ENCODE data around the gene ITGB3. TPM values are rescaled to one million over a fixed set of nuclear protein-coding genes. Genes with fewer than 3 reads are reported as not detected.

ITGB3 gene
- polyA plus RNA-seq, 1 of the 3 experiments (the other 2 are of a cell fraction): 4.6 TPM

- H3K4me3 ChIP-seq (ENCODE audit: low read depth in 2 of 2, low read length in 1 of 2): no peak overlapping the region
- no peak overlapping the region for H3K4me2 ChIP-seq
- H3K36me3 ChIP-seq (replicated peaks in 1 of 2; ENCODE audit: control insufficient read depth in 1 of 2, insufficient read depth in 2 of 2, low read length in 1 of 2): no peaks in the 10 kb centered on the region
- peaks cover 13% of the 10 kb centered on the region for H3F3A ChIP-seq (replicated peaks; ENCODE audit: insufficient read depth)
- no peak overlapping the region for H3K27ac ChIP-seq (ENCODE audit: low read depth in 2 of 2, low read length in 1 of 2)
- CTCF ChIA-PET: interaction anchor here (0.8 to 8.6 kb wide), 5 partner anchors 8 to 395 kb away, joined by 3 to 57 read pairs (median 7); no protein-coding TSS in a partner anchor
- H2AFZ ChIP-seq (ENCODE audit: low read depth): no peak overlapping the region
- no peak for DNase-seq
- H3K9ac ChIP-seq: no peak overlapping the region
- POLR2A ChIA-PET: no interaction called here
- 86% methylated on average over 6 of the region's 6 CpGs for WGBS (ENCODE audit: low lambda C conversion rate)
- TF ChIP-seq MEF2A (IDR thresholded peaks at IDR 0.05; ENCODE audit: borderline replicate concordance, low read depth) (no peak), ELF1 (IDR thresholded peaks at IDR 0.05) (no peak), GATA2 (CRISPR knock-in tag; IDR thresholded peaks at IDR 0.05) (no peak)
- peaks cover 4 to 17% of the 10 kb centered on the region in 2 experiments; a peak in 2 of 4 replicates for H3K4me1 ChIP-seq (ENCODE audit: control insufficient read depth in 1 of 2, insufficient read depth in 2 of 2, low read depth in 1 of 2, low read length in 1 of 2)
- no peaks in the 10 kb centered on the region for H3K79me2 ChIP-seq (ENCODE audit: insufficient read depth)
- no peaks in the 10 kb centered on the region for H3K27me3 ChIP-seq (ENCODE audit: insufficient read depth)
- no peaks in the 10 kb centered on the region for H3K9me2 ChIP-seq
- H3K9me3 ChIP-seq: no peaks in the 10 kb centered on the region
- H4K20me1 ChIP-seq (ENCODE audit: insufficient read depth): no peaks in the 10 kb centered on the region
Observed at GRCh38 chr17:47221154-47221553, 32.5 kb upstream of the ITGB3 start.

GRCh38 chr17:47222047-47222446, 31.6 kb upstream of the ITGB3 start:
- H3K79me2 ChIP-seq (ENCODE audit: insufficient read depth): no peaks in the 10 kb centered on the region
- no peaks in the 10 kb centered on the region for H3K36me3 ChIP-seq (replicated peaks in 1 of 2; ENCODE audit: control insufficient read depth in 1 of 2, insufficient read depth in 2 of 2, low read length in 1 of 2)
- H3K9me2 ChIP-seq: no peaks in the 10 kb centered on the region
- ChIA-PET POLR2A (no interaction called here), CTCF (interaction anchor here (2.2 to 8.6 kb wide), 2 partner anchors 12 to 94 kb away, joined by 5 to 57 read pairs; no protein-coding TSS in a partner anchor)
- no peaks in the 10 kb centered on the region for H3K9me3 ChIP-seq
- H3K27me3 ChIP-seq (ENCODE audit: insufficient read depth): no peaks in the 10 kb centered on the region
- H3K4me3 ChIP-seq (ENCODE audit: low read depth in 2 of 2, low read length in 1 of 2): no peak overlapping the region
- TF ChIP-seq EZH2phosphoT487 (IDR thresholded peaks at IDR 0.05; ENCODE audit: borderline replicate concordance, low read depth) (no peak), RXRA (IDR thresholded peaks at IDR 0.05; ENCODE audit: borderline replicate concordance, low read depth) (no peak), FOXJ3 (CRISPR knock-in tag; IDR thresholded peaks at IDR 0.05) (no peak), RAD21 (IDR thresholded peaks at IDR 0.05; ENCODE audit: low read length) (no peak), REST (IDR thresholded peaks at IDR 0.05; ENCODE audit: low read depth, low read length) (no peak), GABPA (IDR thresholded peaks at IDR 0.05; ENCODE audit: low read depth) (no peak), USF2 (IDR thresholded peaks at IDR 0.05; ENCODE audit: borderline replicate concordance, low read depth, low read length) (no peak), SIN3A (IDR thresholded peaks at IDR 0.05; ENCODE audit: borderline replicate concordance, low read depth, low read length) (no peak), JUND (IDR thresholded peaks at IDR 0.05) (no peak)
- no peak overlapping the region for H2AFZ ChIP-seq (ENCODE audit: low read depth)
- no peak overlapping the region for H3K9ac ChIP-seq
- no peak for DNase-seq
- H4K20me1 ChIP-seq (ENCODE audit: insufficient read depth): no peaks in the 10 kb centered on the region
- WGBS (ENCODE audit: low lambda C conversion rate): 88% methylated on average over 4 of the region's 4 CpGs
- H3K4me1 ChIP-seq (ENCODE audit: control insufficient read depth in 1 of 2, insufficient read depth in 2 of 2, low read depth in 1 of 2, low read length in 1 of 2): peaks cover 4 to 17% of the 10 kb centered on the region in 2 experiments; a peak in 2 of 4 replicates
- H3K4me2 ChIP-seq: no peak overlapping the region
- H3K27ac ChIP-seq (ENCODE audit: low read depth in 2 of 2, low read length in 1 of 2): no peak overlapping the region
- peaks cover 15% of the 10 kb centered on the region for H3F3A ChIP-seq (replicated peaks; ENCODE audit: insufficient read depth)
